H1 (cell line): ENCODE results near the gene NR0B2. TPM values are rescaled to one million over a fixed set of nuclear protein-coding genes. Genes with fewer than 3 reads are reported as not detected.

Source experiments
- CTCF ChIA-PET: fragments of 300-600 bp; sonication (Branson Sonifier 250); formaldehyde crosslinking; loops from one replicate; lab custom pipeline; 2021; ENCODE audit not compliant: partially characterized antibody; lab: Charles Lee
- POLR2A ChIA-PET: fragments of 300-600 bp; sonication (Branson Sonifier 250); formaldehyde crosslinking; loops from one replicate; lab custom pipeline; 2021; ENCODE audit warnings: inconsistent platforms; ENCODE audit not compliant: partially characterized antibody; lab: Charles Lee
- DNase-seq, 2 experiments: peaks; one replicate each; pipeline versions ENCODE4 v3.0.0 to v3.0.0-alpha.2; 2010 to 2022; ENCODE audit warnings: low spot score in 2 of 2, low read depth in 1 of 2, mixed read lengths in 1 of 2
- FAIRE-seq: peaks from 2 replicates; lab custom pipeline; 2011; peaks lifted over from hg19 to GRCh38; lab: Jason Lieb, UNC
- H2AFZ ChIP-seq: 2 replicates; pipeline ENCODE4 v1.8.1; 2012; ENCODE audit warnings: low read length, inconsistent platforms
- H2AK5ac ChIP-seq: 2 replicates; pipeline ENCODE4 v1.6.1; 2013; ENCODE audit warnings: low read depth, low read length
- H2BK120ac ChIP-seq: replicated peaks from 2 replicates; pipeline ENCODE3; 2013; ENCODE audit warnings: low read depth, low read length, inconsistent platforms
- H2BK12ac ChIP-seq: 2 replicates; pipeline ENCODE4 v1.6.1; 2013; ENCODE audit warnings: low read depth, low read length
- H2BK15ac ChIP-seq: 2 replicates; pipeline ENCODE4 v1.6.1; 2013; ENCODE audit warnings: low read length
- H2BK20ac ChIP-seq: 2 replicates; pipeline ENCODE4 v1.6.1; 2013; ENCODE audit warnings: low read length
- H2BK5ac ChIP-seq: 2 replicates; pipeline ENCODE4 v1.6.1; 2013; ENCODE audit warnings: low read depth, low read length
- H3K14ac ChIP-seq: 2 replicates; pipeline ENCODE4 v1.6.1; 2013; ENCODE audit warnings: inconsistent platforms; ENCODE audit not compliant: insufficient read length
- H3K18ac ChIP-seq: 2 replicates; pipeline ENCODE4 v1.6.1; 2013; ENCODE audit warnings: low read length; ENCODE audit errors: extremely low read depth
- H3K23ac ChIP-seq: 2 replicates; pipeline ENCODE4 v1.6.1; 2013; ENCODE audit warnings: inconsistent platforms; ENCODE audit not compliant: insufficient read length
- H3K23me2 ChIP-seq: 2 replicates; pipeline ENCODE4 v1.6.1; 2013; ENCODE audit warnings: low read depth, low read length
- H3K27ac ChIP-seq: 2 replicates; pipeline ENCODE4 v1.6.1; 2011; ENCODE audit warnings: low read depth, low read length, inconsistent platforms
- H3K27me3 ChIP-seq, 4 experiments: replicated peaks in 1 of 4; 1 replicate in 1 of 4; 2 replicates in 3 of 4; pipeline versions ENCODE4 v1.6.1 to v1.8.1; 2011 to 2013; ENCODE audit warnings: low read length in 3 of 4, mild to moderate bottlenecking in 3 of 4, inconsistent platforms in 2 of 4, mixed read lengths in 2 of 4, moderate library complexity in 1 of 4; ENCODE audit not compliant: control insufficient read depth in 3 of 4, insufficient read depth in 3 of 4; ENCODE audit errors: extremely low read depth in 1 of 4
- H3K36me3 ChIP-seq, 4 experiments: 2 replicates each; pipeline versions ENCODE4 v1.6.1 to v1.8.1; 2011 to 2013; ENCODE audit warnings: mild to moderate bottlenecking in 4 of 4, low read length in 3 of 4, moderate library complexity in 2 of 4, control low read depth in 1 of 4, inconsistent platforms in 1 of 4; ENCODE audit not compliant: insufficient read depth in 4 of 4, control insufficient read depth in 2 of 4
- H3K4ac ChIP-seq: replicated peaks from 2 replicates; pipeline ENCODE3; 2013; ENCODE audit warnings: low read length, low read depth, mixed read lengths, inconsistent platforms; ENCODE audit not compliant: insufficient read length
- H3K4me1 ChIP-seq, 4 experiments: replicated peaks in 1 of 4; 1 replicate in 1 of 4; 2 replicates in 3 of 4; pipeline versions ENCODE4 v1.6.1 to v1.8.1; 2011 to 2013; ENCODE audit warnings: low read length in 3 of 4, inconsistent platforms in 2 of 4, mixed read lengths in 1 of 4; ENCODE audit not compliant: insufficient read depth in 4 of 4, control insufficient read depth in 3 of 4
- H3K4me2 ChIP-seq, 2 experiments: 2 replicates each; pipeline versions ENCODE4 v1.6.1 to v1.8.1; 2011 to 2013; ENCODE audit warnings: low read depth in 2 of 2, low read length in 2 of 2, control low read depth in 1 of 2, inconsistent platforms in 1 of 2, mild to moderate bottlenecking in 1 of 2; ENCODE audit not compliant: insufficient read depth in 1 of 2
- H3K4me3 ChIP-seq, 4 experiments: fragments of 200-600, 300-600 bp in 1 of 4; sonication (generic), shearing (Covaris generic), sonication (Bioruptor Twin) in 1 of 4; 2 replicates each; pipeline versions ENCODE4 v1.5.1 to v1.8.1; 2011 to 2016; ENCODE audit warnings: low read length in 4 of 4, low read depth in 3 of 4, control low read depth in 2 of 4, inconsistent platforms in 2 of 4, mild to moderate bottlenecking in 2 of 4, mixed read lengths in 1 of 4, moderate library complexity in 1 of 4; ENCODE audit not compliant: insufficient read depth in 2 of 4; ENCODE audit errors: extremely low read depth in 1 of 4
- H3K56ac ChIP-seq: replicated peaks from 2 replicates; pipeline ENCODE3; 2013; ENCODE audit warnings: low read depth, mild to moderate bottlenecking, mixed read lengths, low read length, inconsistent platforms; ENCODE audit not compliant: insufficient read length
- H3K79me1 ChIP-seq: 2 replicates; pipeline ENCODE4 v1.6.1; 2013; ENCODE audit warnings: low read depth, low read length, control low read depth
- H3K79me2 ChIP-seq, 2 experiments: 2 replicates each; pipeline versions ENCODE4 v1.6.1 to v1.8.1; 2012 to 2013; ENCODE audit warnings: low read length in 2 of 2, mild to moderate bottlenecking in 2 of 2, inconsistent platforms in 1 of 2; ENCODE audit not compliant: insufficient read depth in 2 of 2, control insufficient read depth in 1 of 2
- H3K9ac ChIP-seq, 4 experiments: replicated peaks in 1 of 4; 1 replicate in 1 of 4; 2 replicates in 3 of 4; pipeline versions ENCODE4 v1.6.1 to v1.8.1; 2011 to 2013; ENCODE audit warnings: low read depth in 3 of 4, low read length in 3 of 4, control low read depth in 2 of 4, mild to moderate bottlenecking in 2 of 4, moderate library complexity in 2 of 4, inconsistent platforms in 1 of 4; ENCODE audit errors: extremely low read depth in 1 of 4
- H3K9me3 ChIP-seq, 2 experiments: 2 replicates each; pipeline versions ENCODE4 v1.6.1 to v1.8.1; 2012 to 2013; ENCODE audit warnings: mild to moderate bottlenecking in 2 of 2, moderate library complexity in 2 of 2, control low read depth in 1 of 2, inconsistent platforms in 1 of 2, low read depth in 1 of 2, low read length in 1 of 2, mixed read lengths in 1 of 2; ENCODE audit not compliant: insufficient read depth in 2 of 2
- H4K20me1 ChIP-seq, 2 experiments: replicated peaks in 1 of 2; 2 replicates each; pipeline versions ENCODE3 to v1.8.1; 2011 to 2013; ENCODE audit warnings: inconsistent platforms in 2 of 2, low read length in 2 of 2, mild to moderate bottlenecking in 1 of 2; ENCODE audit not compliant: insufficient read depth in 2 of 2, control insufficient read depth in 1 of 2
- H4K5ac ChIP-seq: 2 replicates; pipeline ENCODE4 v1.6.1; 2013; ENCODE audit warnings: low read length, low read depth, mixed read lengths, inconsistent platforms; ENCODE audit not compliant: insufficient read length
- H4K8ac ChIP-seq: 2 replicates; pipeline ENCODE4 v1.8.0; 2013; ENCODE audit warnings: mild to moderate bottlenecking, moderate library complexity, low read length, inconsistent platforms; ENCODE audit not compliant: insufficient read depth; ENCODE audit errors: extremely low read depth
- H4K91ac ChIP-seq: replicated peaks from 2 replicates; pipeline ENCODE3; 2013; ENCODE audit warnings: low read length, mixed read lengths, inconsistent platforms; ENCODE audit not compliant: insufficient read length
- BCL11A ChIP-seq, 2 experiments: IDR thresholded peaks; one replicate each; pipeline ENCODE4 v1.6.1; 2011; ENCODE audit warnings: low read depth in 2 of 2, low read length in 2 of 2, mild to moderate bottlenecking in 2 of 2
- CBX5 ChIP-seq: fragments of 300-800, 300-1000 bp; sonication (generic); IDR thresholded peaks from 2 replicates; pipeline ENCODE4 v1.7.1; 2016; ENCODE audit warnings: antibody characterized with exemption, low read length, low read depth
- CHD2 ChIP-seq: IDR thresholded peaks from 2 replicates; pipeline ENCODE4 v1.6.1; 2012; ENCODE audit warnings: low read length, improper control_type of control experiment
- HDAC2 ChIP-seq, 2 experiments: fragments of 300-600 bp in 1 of 2; sonication (generic) in 1 of 2; IDR thresholded peaks; 2 replicates each; pipeline ENCODE4 v1.6.1; 2011 to 2012; ENCODE audit warnings: low read depth in 2 of 2, low read length in 2 of 2, mild to moderate bottlenecking in 2 of 2, moderate library complexity in 2 of 2, borderline replicate concordance in 1 of 2, inconsistent platforms in 1 of 2
- JUN ChIP-seq: IDR thresholded peaks from 2 replicates; pipeline ENCODE4 v1.6.1; 2011; ENCODE audit warnings: low read depth, mild to moderate bottlenecking, improper control_type of control experiment, low read length
- JUND ChIP-seq: IDR thresholded peaks from 2 replicates; pipeline ENCODE4 v1.6.1; 2011; ENCODE audit warnings: mild to moderate bottlenecking, improper control_type of control experiment, low read length
- KDM4A ChIP-seq: IDR thresholded peaks from one replicate; pipeline ENCODE4 v1.7.1; 2012; ENCODE audit warnings: low read depth, mild to moderate bottlenecking, moderate library complexity, low read length, inconsistent platforms; ENCODE audit not compliant: severe bottlenecking
- RFX5 ChIP-seq: IDR thresholded peaks from 2 replicates; pipeline ENCODE4 v1.6.1; 2011; ENCODE audit warnings: low read depth, low read length, improper control_type of control experiment, borderline replicate concordance
- TBP ChIP-seq: IDR thresholded peaks from 2 replicates; pipeline ENCODE4 v1.6.1; 2011; ENCODE audit warnings: low read depth, low read length, improper control_type of control experiment
- WGBS, 2 experiments: shearing (Covaris generic) in 1 of 2; methylation state at CpG; one replicate each; pipeline versions ENCODE4 v1.1.6 to v1.1.7; 2013 to 2015; ENCODE audit warnings: low lambda C conversion rate in 2 of 2, mixed read lengths in 2 of 2, inconsistent platforms in 1 of 2, low coverage in 1 of 2, missing lambda C conversion rate in 1 of 2; ENCODE audit not compliant: insufficient replicate concordance in 2 of 2, insufficient coverage in 1 of 2, insufficient read length in 1 of 2; ENCODE audit errors: extremely low coverage in 1 of 2, missing lambda C conversion rate in 1 of 2; 5-methylcytosine and 5-hydroxymethylcytosine counted together
- polyA plus RNA-seq, 7 experiments: library from polyadenylated mRNA; depleted of rRNA in 3 of 7; stranded (reverse) in 5 of 7; unstranded in 2 of 7; fragments of >200 nt in 5 of 7; fragments of 200-250 nt in 2 of 7; gene quantifications; 1 replicate in 5 of 7; 2 replicates in 1 of 7; 4 replicates in 1 of 7; pipeline versions ENCODE4 v1.2.1 to v1.2.3, GENCODE V29; 2011 to 2013; ENCODE audit warnings: missing spikeins in 2 of 7, mixed read lengths in 2 of 7
- total RNA-seq: library from RNA; stranded (reverse); fragmentation: NEBNext Ultra II Directional; extraction: Animal tissue kit (Norgen Biotek cat#: 25700); gene quantifications from 2 replicates; pipeline ENCODE4 v1.2.1, GENCODE V29; 2021

The NR0B2 gene
- total and polyA plus RNA-seq, 2 of the 8 experiments (the other 6 are each of a cell fraction or from before 2014, with no cell fraction given), result not detected

DNA sequence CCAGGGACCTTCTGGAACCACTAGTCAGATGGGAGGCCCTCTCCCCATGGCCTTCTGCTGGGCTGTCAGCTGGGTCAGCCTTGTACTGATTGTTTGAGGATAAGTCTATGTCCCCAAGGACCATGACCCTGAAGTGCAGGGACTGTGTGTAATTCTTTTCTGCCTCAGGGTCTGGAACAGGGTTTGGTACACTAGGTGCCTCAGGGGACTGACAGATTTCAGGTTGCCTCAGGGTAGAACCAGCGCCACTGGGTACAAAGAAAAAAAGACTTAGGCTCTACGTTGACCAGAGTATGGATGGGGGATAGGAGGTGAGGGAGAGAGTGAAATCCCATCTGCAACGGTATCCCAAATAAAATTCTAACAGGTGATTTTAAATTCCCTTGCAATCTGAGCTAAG, 43.5 kb upstream of the NR0B2 start:
- DNase-seq (no peak), FAIRE-seq (no peak)
- Histone ChIP-seq H4K20me1 (peaks cover 1 to 2% of the 10 kb centered on the region in 2 experiments), H3K9ac (no peak overlapping the region), H3K79me1 (0 out of 2 replicates have a peak, but pooled peaks cover 2% of the 10 kb centered on the region), H4K91ac (no peak overlapping the region), H3K27me3 (no peaks in the 10 kb centered on the region), H4K8ac (no peak overlapping the region), H2BK12ac (no peak overlapping the region), H3K27ac (no peak overlapping the region), H3K4me3 (no peak overlapping the region), H3K23ac (no peak overlapping the region), H3K14ac (no peak overlapping the region), H3K9me3 (no peaks in the 10 kb centered on the region), H3K79me2 (peaks cover 0 to 9% of the 10 kb centered on the region in 2 experiments; a peak in 2 of 4 replicates), H2AFZ (no peak overlapping the region), H3K56ac (no peak overlapping the region), H3K23me2 (peaks cover 9% of the 10 kb centered on the region), H3K4me1 (peaks cover 0 to 3% (median 0%) of the 10 kb centered on the region in 4 experiments; a peak in 3 of 7 replicates), H3K4ac (no peak overlapping the region), H2BK120ac (no peak overlapping the region), H3K36me3 (peaks cover 0 to 4% (median 0%) of the 10 kb centered on the region in 4 experiments; a peak in 1 of 8 replicates), H2BK5ac (no peak overlapping the region), H2BK20ac (no peak overlapping the region), H2BK15ac (no peak overlapping the region), H3K4me2 (no peak overlapping the region), H2AK5ac (no peak overlapping the region), H3K18ac (no peak overlapping the region), H4K5ac (no peak overlapping the region)
- TF ChIP-seq JUN (no peak), BCL11A (IDR thresholded peaks at IDR 0.05; ENCODE audit: low read depth in 2 of 2, low read length in 2 of 2) (no peak), CBX5 (no peak), TBP (no peak), RFX5 (no peak), KDM4A (no peak), CHD2 (no peak), JUND (no peak), HDAC2 (IDR thresholded peaks at IDR 0.05; ENCODE audit: borderline replicate concordance in 1 of 2, low read depth in 2 of 2, low read length in 2 of 2) (no peak)
- CTCF ChIA-PET, result interaction anchor here (1.2 to 1.3 kb wide), 2 partner anchors 12 to 70 kb away, joined by 3 to 8 read pairs; no protein-coding TSS in a partner anchor
- 87% methylated on average over 3 of the region's 3 CpGs; no CpG with 5 or more reads in 1 of the 2 experiments for WGBS, 2 experiments
- POLR2A ChIA-PET, result interaction anchor here (0.9 to 3.2 kb wide), 3 partner anchors 10 to 62 kb away, joined by 3 to 16 read pairs (median 3); no protein-coding TSS in a partner anchor
